ENCODE results near the gene SETD1B.
A peak's percentile ranks its signal among the peaks of the same experiment; 100 is the strongest.
"Not testable (repeated sequence)": the region's sequence is repeated elsewhere in the genome, so short reads cannot be mapped to it uniquely, and the experiment has no call there.

Gene SETD1B

DNA sequence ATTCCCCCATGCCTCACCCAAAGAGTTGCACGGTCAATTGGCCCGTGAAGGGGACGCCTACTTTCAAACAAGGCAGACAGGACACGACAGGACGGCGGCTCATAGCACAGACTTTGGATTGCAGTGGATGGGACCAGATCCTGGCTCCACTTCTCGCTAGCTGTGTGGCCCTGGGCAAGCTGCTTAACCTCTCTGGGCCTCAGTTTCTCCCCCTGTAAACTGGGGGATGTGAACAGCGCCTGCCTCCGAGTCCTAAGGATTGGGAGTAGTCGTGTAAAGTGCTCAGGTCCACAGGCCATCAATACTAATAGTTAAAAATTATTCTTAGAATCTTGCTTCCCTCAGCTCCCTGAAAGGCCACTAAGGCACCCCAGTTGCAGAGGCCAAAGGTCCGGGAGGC is 23.4 kb upstream of the SETD1B start:
- DNase-seq (ENCODE audit: low read depth in 2 of 2) = no peak

DNA sequence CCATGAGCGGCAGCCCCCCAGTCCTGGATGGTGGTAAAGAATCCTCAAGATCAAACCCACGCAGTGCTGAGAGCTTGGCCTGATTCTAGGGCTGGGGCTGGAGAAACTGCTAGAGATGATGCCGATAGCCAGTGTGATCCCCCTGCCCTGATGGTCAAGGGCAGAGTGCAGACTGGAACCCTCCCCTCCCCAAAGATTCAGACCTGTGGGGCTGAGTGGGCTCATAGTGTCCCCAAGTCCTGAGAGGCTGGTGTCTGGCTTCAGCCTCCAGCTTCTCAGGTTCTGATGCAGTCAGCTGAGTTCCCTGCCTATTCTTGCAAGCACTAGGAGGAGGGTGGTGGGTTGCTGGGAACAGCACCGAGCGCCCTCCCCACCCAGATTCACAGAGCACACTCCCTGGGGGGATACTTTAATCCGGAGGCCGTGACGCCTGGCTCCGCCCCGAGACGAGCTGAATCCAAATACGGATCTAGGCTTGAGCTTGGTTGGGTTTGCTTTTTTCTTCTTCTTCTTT is 22.3 kb upstream of the SETD1B start:
- no peak for DNase-seq (ENCODE audit: low read depth in 2 of 2)

GRCh38 chr12:121781998-121782979 is 21.5 kb upstream of the SETD1B start:
- DNase-seq (ENCODE audit: low read depth in 2 of 2) = no peak

DNA sequence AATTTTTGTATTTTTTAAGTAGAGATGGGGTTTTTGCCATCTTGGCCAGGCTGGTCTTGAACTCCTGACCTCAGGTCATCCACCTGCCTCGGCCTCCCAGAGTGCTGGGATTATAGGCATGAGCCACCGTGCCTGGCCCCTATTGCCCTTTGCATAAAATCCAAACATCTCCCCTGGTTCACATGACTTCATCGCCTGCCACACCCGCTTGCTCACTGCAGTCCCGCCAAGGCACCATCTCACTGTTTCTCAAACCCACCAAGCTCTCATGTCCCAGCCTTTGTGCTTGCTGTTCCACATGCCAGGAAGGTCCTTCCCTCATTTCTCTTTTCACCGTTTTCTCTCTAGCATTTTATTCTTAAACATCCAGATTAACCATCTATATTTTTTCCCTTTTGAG is 20.0 kb upstream of the SETD1B start:
- DNase-seq (ENCODE audit: low read depth in 2 of 2) = no peak

DNA sequence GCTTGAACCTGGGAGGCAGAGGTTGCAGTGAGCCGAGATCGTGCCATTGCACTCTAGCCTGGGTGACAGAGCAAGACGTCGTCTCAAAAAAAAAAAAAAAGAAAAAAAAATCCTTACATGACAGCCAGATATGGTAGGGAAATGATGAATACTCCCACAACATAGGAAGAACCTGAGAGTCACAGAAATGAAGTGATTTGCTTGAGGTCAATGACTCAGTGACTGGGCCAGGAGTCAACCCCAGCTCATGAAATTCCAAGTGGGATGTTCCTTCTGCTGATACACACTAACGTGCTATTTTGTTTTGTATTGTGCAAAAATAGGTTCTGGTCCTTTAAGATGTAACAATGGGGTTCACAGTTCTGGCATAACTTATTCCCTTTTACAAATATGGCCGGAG is 19.3 kb upstream of the SETD1B start:
- DNase-seq (ENCODE audit: low read depth in 2 of 2) = no peak

DNA sequence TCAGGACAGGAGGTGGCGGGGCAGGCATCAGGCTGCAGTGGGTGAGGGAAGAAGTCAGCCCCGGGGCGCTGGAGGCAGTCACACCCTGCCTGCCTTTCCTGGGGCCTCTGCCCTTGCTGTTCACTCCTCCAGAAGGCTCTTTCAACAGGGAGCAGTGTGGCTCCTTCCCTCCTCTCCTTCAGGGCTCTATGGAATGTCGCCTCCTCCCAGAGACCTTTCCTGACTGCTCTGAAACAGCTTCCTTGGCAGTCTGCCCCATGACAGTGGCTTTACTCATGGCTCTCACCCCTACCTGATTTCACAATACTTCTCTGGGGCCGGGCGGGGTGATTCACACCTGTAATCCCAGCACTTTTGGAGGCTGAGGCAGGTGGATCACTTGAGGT is 17.4 kb upstream of the SETD1B start:
- DNase-seq (ENCODE audit: low read depth in 2 of 2) = peak; percentile 81 to 83

- DNase-seq (ENCODE audit: low read depth in 2 of 2) = no peak
Observed at GRCh38 chr12:121787063-121788025, 16.5 kb upstream of the SETD1B start.

GRCh38 chr12:121788176-121788818 is 15.5 kb upstream of the SETD1B start:
- no peak for DNase-seq (ENCODE audit: low read depth in 2 of 2)

GRCh38 chr12:121789233-121789781 is 14.5 kb upstream of the SETD1B start:
- DNase-seq (ENCODE audit: low read depth in 2 of 2) = no peak

- DNase-seq (ENCODE audit: low read depth in 2 of 2) = no peak
Observed at GRCh38 chr12:121789800-121790728, 13.7 kb upstream of the SETD1B start.

- DNase-seq (ENCODE audit: low read depth in 2 of 2) = not testable (repeated sequence)
Observed at GRCh38 chr12:121790785-121791184, 13.0 kb upstream of the SETD1B start.

DNA sequence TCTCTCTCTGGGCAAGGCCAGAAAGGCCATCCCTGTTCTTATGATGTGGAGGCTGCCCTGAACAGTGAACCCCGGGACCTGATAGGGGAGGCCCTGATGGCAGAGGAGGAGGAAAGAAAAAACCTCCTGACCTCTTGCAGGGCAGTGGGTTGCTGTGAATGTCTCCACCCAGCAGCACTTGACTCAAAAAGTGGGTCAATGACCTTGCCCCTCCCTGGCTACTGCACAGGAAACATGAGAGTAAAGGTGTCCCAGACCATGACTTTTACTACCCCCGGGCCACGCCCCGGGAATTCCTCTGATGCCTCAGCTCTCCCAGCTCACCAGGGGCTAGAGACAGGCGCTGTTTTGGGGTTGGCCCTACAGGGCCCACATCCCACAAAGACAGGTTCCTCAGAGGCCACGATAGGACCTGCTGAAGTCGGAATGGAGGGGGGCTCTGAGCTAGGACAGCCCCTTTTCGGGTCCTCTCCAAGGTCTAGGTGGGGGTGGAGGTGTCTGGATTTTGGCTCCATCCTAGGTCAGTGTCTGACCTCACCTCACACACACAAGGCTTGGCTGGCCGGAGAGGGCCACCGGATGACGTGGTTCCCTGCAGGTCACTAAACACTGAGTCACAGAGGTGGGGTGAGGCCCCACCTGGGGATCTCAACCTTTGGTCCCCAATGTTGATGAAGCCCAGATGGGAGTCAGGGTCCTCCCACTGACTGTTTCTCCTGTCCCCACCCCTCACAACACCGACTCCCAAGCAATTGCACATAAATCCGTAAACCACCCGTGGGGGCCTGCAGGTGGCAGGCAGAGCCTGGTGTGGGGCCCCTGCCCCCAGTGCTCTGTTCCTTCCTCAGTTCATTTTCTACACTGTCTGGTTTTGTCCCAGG is 11.9 kb upstream of the SETD1B start:
- DNase-seq (ENCODE audit: low read depth in 2 of 2) = no peak

GRCh38 chr12:121792607-121793439 is 11.0 kb upstream of the SETD1B start:
- no peak for DNase-seq (ENCODE audit: low read depth in 2 of 2)

DNA sequence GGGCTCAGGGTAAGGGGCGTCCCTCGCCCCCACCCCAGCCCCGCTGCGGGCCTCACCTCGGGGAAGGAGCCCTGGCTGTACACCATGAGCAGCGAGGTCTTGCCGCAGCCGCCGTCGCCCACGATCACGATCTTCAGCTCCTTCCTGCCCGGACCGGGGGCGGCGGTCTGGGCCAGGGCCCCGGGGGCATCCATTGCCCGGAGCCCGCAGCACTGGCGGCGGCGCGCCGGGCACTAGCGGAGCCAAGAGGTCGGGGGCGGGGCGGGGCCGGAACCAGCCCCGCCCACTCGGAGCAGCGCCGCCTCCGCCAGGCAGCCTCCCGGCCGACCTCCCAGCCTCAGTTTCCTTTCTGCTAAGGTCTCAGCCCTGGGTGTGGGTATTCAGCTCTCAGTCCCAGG is 10.4 kb upstream of the SETD1B start, which contains the start of gene RHOF:
Gene RHOF, minus strand, starts transcription at position 249 of the 398 bp plus-strand sequence. Its CDS starts 55 bp downstream, at position 194.
- no peak for DNase-seq (ENCODE audit: low read depth in 2 of 2)

- DNase-seq (ENCODE audit: low read depth in 2 of 2) = peak in 1 of 2 experiments; percentile 72
Observed at GRCh38 chr12:121793838-121794533, 9.8 kb upstream of the SETD1B start.

DNA sequence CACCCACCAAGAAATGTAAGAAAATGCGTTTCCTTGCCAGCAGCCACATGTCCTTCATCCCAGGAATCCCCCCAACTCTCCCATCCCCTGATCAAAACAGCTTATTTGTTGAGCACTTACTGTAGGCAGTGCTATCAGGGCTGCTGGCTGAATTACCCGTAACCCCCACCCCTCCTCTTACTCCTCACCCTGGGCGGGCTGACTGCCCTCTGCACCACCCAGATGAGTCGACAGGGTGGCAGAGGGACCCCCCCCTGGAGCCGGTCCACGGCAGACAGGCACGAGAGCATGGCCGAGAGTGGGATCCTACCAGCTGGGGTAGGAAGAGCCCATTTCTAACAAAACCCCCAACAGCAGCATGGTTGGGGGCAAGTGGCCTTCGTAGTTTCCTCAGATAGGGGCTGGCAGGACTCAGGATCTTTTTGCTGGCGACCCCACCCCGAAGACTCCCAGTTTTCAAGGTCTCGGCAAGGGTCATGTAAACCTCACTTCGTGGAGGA is 9.2 kb upstream of the SETD1B start:
- no peak for DNase-seq (ENCODE audit: low read depth in 2 of 2)

Measured in fibroblast of skin of left quadriceps (primary cell).